ENCODE data around the gene SRRM4. TPM values are rescaled to one million over a fixed set of nuclear protein-coding genes. Genes with fewer than 3 reads are reported as not detected.

SRRM4 gene
- total RNA-seq, 4 donors from 2014 or later: 0.10 to 0.27 TPM; not detected in 2

DNA sequence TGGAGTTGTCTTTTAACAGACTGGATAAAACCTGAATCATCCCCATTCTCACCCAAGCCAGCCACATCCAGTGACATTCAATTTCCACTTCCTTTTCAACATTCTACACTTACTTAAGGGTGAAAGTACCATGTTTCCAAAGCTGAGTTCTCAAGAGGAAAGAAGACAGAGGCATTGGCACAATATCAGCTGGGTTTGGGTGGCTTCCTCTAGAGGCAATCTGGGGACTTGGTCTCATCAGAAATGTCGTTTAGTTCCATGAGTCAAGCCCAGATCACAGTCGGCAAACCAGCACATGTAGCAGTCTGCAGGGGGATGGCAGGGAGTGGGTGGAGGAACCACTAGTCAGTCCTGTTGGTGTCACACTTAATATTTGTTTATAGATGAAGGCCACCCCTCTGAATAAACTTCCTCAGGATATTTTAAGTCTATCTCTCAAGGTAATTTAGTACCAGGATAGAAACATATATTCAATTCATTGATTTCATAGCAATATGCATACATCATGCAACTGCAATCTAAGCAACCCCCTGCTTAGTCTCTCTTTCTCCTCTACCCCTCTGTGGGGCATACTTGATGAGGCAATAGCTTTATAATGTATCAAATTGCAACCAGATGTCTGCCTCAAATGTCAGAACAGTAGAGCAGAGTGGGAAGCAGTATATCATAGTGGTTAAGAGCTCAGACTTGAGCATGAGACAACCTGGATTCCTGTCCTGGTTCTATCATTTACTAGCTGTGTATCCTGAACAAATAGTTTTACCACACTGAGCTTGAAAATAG is 3.0 kb downstream of the SRRM4 start:
- WGBS, 2 donors: 31 to 53% methylated on average over 2 of the region's 2 CpGs
- DNase-seq: no peak
- intact Hi-C loops (cut with DNase I): no loop called here
- TF ChIP-seq POLR2A (IDR thresholded peaks at IDR 0.05) (no peak), CTCF (IDR thresholded peaks at IDR 0.05) (no peak)
- Histone ChIP-seq H3K36me3 (no peaks in the 10 kb centered on the region), H3K9me3 (no peaks in the 10 kb centered on the region), H3K4me3 (replicated peaks in 1 of 3) (no peak overlapping the region), H3K27ac (no peak overlapping the region), H3K27me3 (peaks cover 8% of the 10 kb centered on the region), H3K4me1 (peaks cover 0 to 7% of the 10 kb centered on the region in 2 donors)

- intact Hi-C loops (cut with DNase I): no loop called here
- H3K9me3 ChIP-seq: no peaks in the 10 kb centered on the region
- peaks cover 5% of the 10 kb centered on the region for H3K27me3 ChIP-seq
These were observed 4.7 kb downstream of the SRRM4 start for GRCh38 chr12:118986050-118986449.

DNA sequence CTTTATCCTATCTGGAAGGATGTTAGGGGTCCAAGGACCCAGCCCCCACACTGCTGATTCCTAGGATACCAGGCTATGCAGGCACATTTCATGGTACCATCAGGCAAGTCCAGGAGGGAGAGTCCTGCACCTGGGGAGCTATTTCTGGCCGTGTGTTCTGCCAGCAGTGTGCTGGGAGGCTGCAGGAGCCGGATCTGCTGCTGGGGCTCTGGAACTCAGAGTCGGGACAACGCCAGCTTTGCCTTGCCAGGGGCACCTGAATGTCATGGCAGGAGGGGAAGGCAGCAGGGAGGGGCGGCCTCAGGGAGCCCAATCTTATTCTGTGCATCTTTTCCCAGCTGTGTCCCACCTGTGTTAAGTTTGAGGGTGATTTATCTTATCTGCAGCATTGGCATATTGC is 17.8 kb downstream of the SRRM4 start:
- H3K4me1 ChIP-seq: no peaks in the 10 kb centered on the region
- TF ChIP-seq POLR2A (IDR thresholded peaks at IDR 0.05) (no peak), CTCF (IDR thresholded peaks at IDR 0.05) (no peak)
- intact Hi-C loops (cut with DNase I): no loop called here
- H3K27me3 ChIP-seq: no peaks in the 10 kb centered on the region
- no peak for DNase-seq
- WGBS, 2 donors: 29 to 53% methylated on average over 1 to 5 of the region's 5 CpGs
- H3K27ac ChIP-seq: no peak overlapping the region
- H3K4me3 ChIP-seq (replicated peaks in 1 of 3): no peak overlapping the region
- H3K36me3 ChIP-seq: no peaks in the 10 kb centered on the region
- H3K9me3 ChIP-seq: no peaks in the 10 kb centered on the region

More at GRCh38 chr12:118986050-118986449, 4.7 kb downstream of the SRRM4 start:
- Histone ChIP-seq H3K27ac (no peak overlapping the region), H3K4me3 (replicated peaks in 1 of 3) (no peak overlapping the region), H3K4me1 (peaks cover 0 to 6% of the 10 kb centered on the region in 2 donors), H3K36me3 (no peaks in the 10 kb centered on the region)
- DNase-seq: no peak
- 28 to 35% methylated on average over 8 of the region's 8 CpGs for WGBS, 2 donors
- TF ChIP-seq POLR2A (IDR thresholded peaks at IDR 0.05) (no peak), CTCF (IDR thresholded peaks at IDR 0.05) (no peak)

GRCh38 chr12:119005085-119005484 is 23.7 kb downstream of the SRRM4 start:
- no peaks in the 10 kb centered on the region for H3K4me1 ChIP-seq
- H3K9me3 ChIP-seq: no peaks in the 10 kb centered on the region
- DNase-seq: no peak
- H3K4me3 ChIP-seq (replicated peaks in 1 of 3): no peak overlapping the region
- intact Hi-C loops (cut with DNase I): no loop called here
- H3K27me3 ChIP-seq: no peaks in the 10 kb centered on the region
- TF ChIP-seq CTCF (IDR thresholded peaks at IDR 0.05): no peak
- no peak for TF ChIP-seq POLR2A (IDR thresholded peaks at IDR 0.05)
- H3K36me3 ChIP-seq: no peaks in the 10 kb centered on the region
- 47 to 60% methylated on average over 5 of the region's 5 CpGs for WGBS, 2 donors
- no peak overlapping the region for H3K27ac ChIP-seq

DNA sequence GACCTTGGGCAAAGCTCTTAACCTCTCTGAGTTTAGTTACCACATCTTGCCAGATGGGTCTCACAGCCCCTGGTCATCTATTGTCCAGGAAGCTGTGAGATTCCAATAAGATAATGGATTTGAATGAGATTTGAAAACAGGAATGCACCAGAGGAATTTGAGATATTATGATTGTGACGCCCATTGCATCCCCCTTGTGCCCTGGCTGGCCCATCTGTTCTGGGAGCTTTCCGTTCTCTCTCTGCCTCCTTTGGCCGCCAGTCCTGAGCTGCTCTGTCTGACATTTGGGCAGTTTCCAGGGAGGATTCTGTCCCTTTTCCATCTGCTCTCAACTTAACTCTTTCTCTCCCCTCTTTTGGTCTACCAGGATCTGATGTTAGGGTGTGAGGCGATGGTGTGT is 24.6 kb downstream of the SRRM4 start:
- H3K36me3 ChIP-seq: no peaks in the 10 kb centered on the region
- intact Hi-C loops (cut with DNase I): no loop called here
- WGBS, 2 donors: 33 to 40% methylated on average over 4 of the region's 4 CpGs
- H3K4me1 ChIP-seq: no peaks in the 10 kb centered on the region
- H3K9me3 ChIP-seq: no peaks in the 10 kb centered on the region
- DNase-seq: no peak
- H3K4me3 ChIP-seq (replicated peaks in 1 of 3): no peak overlapping the region
- TF ChIP-seq POLR2A (IDR thresholded peaks at IDR 0.05) (no peak), CTCF (IDR thresholded peaks at IDR 0.05) (no peak)
- no peaks in the 10 kb centered on the region for H3K27me3 ChIP-seq
- no peak overlapping the region for H3K27ac ChIP-seq

Measured in thyroid gland (tissue), 4 donors.